GM12891 (cell line): ENCODE results near the gene RIN3.

ENCODE experiments used
- PAX5 ChIP-seq: IDR thresholded peaks from 2 replicates; pipeline ENCODE4 v1.6.1; 2011; ENCODE audit warnings: low read length, moderate library complexity, mild to moderate bottlenecking; ENCODE audit not compliant: insufficient read depth, severe bottlenecking
- POLR2A ChIP-seq: IDR thresholded peaks from 2 replicates; pipeline ENCODE4 v1.6.1; 2011; ENCODE audit warnings: low read depth, low read length, control low read depth
- POLR2AphosphoS5 ChIP-seq: IDR thresholded peaks from 2 replicates; pipeline ENCODE4 v1.6.1; 2011; ENCODE audit warnings: low read depth, low read length, control low read depth
- POU2F2 ChIP-seq: IDR thresholded peaks from 2 replicates; pipeline ENCODE4 v1.6.1; 2011; ENCODE audit warnings: low read depth, mild to moderate bottlenecking, control low read depth, low read length, moderate library complexity
- TAF1 ChIP-seq: IDR thresholded peaks from 2 replicates; pipeline ENCODE4 v1.6.1; 2011; ENCODE audit warnings: low read depth, low read length, control low read depth

- TF ChIP-seq POLR2AphosphoS5 (no peak), POU2F2 (no peak), TAF1 (no peak), POLR2A (no peak), PAX5 (no peak)
Observed at GRCh38 chr14:92734618-92735017, 221.0 kb downstream of the RIN3 start.
